ENCODE measurements around the gene EYA2. TPM values are rescaled to one million over a fixed set of nuclear protein-coding genes. Genes with fewer than 3 reads are reported as not detected.

The EYA2 gene
- total RNA-seq, 1 donor from 2014 or later: not detected

GRCh38 chr20:47099825-47100441, 205.3 kb downstream of the EYA2 start:
- Histone ChIP-seq H3K36me3 (ENCODE audit: control insufficient read depth, insufficient read depth, low read length) (no peaks in the 10 kb centered on the region), H3K4me3 (ENCODE audit: low read depth, low read length) (no peak overlapping the region), H3K27me3 (ENCODE audit: control insufficient read depth, insufficient read depth, low read length) (peaks cover 8% of the 10 kb centered on the region)
- no peak for DNase-seq (ENCODE audit: low read depth)
- no peak for TF ChIP-seq CTCF (IDR thresholded peaks at IDR 0.05; ENCODE audit: insufficient read depth, low read length, poor library complexity, severe bottlenecking)

GRCh38 chr20:47102629-47103028, 208.0 kb downstream of the EYA2 start:
- no peak for DNase-seq (ENCODE audit: low read depth)
- TF ChIP-seq CTCF (IDR thresholded peaks at IDR 0.05; ENCODE audit: insufficient read depth, low read length, poor library complexity, severe bottlenecking): no peak

GRCh38 chr20:47106786-47107185, 212.1 kb downstream of the EYA2 start:
- TF ChIP-seq CTCF (IDR thresholded peaks at IDR 0.05; ENCODE audit: insufficient read depth, low read length, poor library complexity, severe bottlenecking): no peak
- DNase-seq (ENCODE audit: low read depth): no peak
- H3K36me3 ChIP-seq (ENCODE audit: control insufficient read depth, insufficient read depth, low read length): no peaks in the 10 kb centered on the region
- no peaks in the 10 kb centered on the region for H3K27me3 ChIP-seq (ENCODE audit: control insufficient read depth, insufficient read depth, low read length)
- no peak overlapping the region for H3K4me3 ChIP-seq (ENCODE audit: low read depth, low read length)

More at GRCh38 chr20:47102629-47103028, 208.0 kb downstream of the EYA2 start:
- H3K27me3 ChIP-seq (ENCODE audit: control insufficient read depth, insufficient read depth, low read length): peaks cover 6% of the 10 kb centered on the region
- H3K36me3 ChIP-seq (ENCODE audit: control insufficient read depth, insufficient read depth, low read length): no peaks in the 10 kb centered on the region
- H3K4me3 ChIP-seq (ENCODE audit: low read depth, low read length): no peak overlapping the region

- Histone ChIP-seq H3K4me3 (ENCODE audit: low read depth, low read length) (no peak overlapping the region), H3K36me3 (ENCODE audit: control insufficient read depth, insufficient read depth, low read length) (no peaks in the 10 kb centered on the region), H3K27me3 (ENCODE audit: control insufficient read depth, insufficient read depth, low read length) (no peaks in the 10 kb centered on the region)
- no peak for TF ChIP-seq CTCF (IDR thresholded peaks at IDR 0.05; ENCODE audit: insufficient read depth, low read length, poor library complexity, severe bottlenecking)
- no peak for DNase-seq (ENCODE audit: low read depth)
Measured at GRCh38 chr20:47108994-47109393, 214.4 kb downstream of the EYA2 start.

GRCh38 chr20:47110819-47111218, 216.2 kb downstream of the EYA2 start:
- TF ChIP-seq CTCF (IDR thresholded peaks at IDR 0.05; ENCODE audit: insufficient read depth, low read length, poor library complexity, severe bottlenecking): no peak
- no peak overlapping the region for H3K4me3 ChIP-seq (ENCODE audit: low read depth, low read length)
- DNase-seq (ENCODE audit: low read depth): no peak
- H3K36me3 ChIP-seq (ENCODE audit: control insufficient read depth, insufficient read depth, low read length): no peaks in the 10 kb centered on the region
- H3K27me3 ChIP-seq (ENCODE audit: control insufficient read depth, insufficient read depth, low read length): no peaks in the 10 kb centered on the region

GRCh38 chr20:47111576-47111975, 216.9 kb downstream of the EYA2 start:
- no peaks in the 10 kb centered on the region for H3K36me3 ChIP-seq (ENCODE audit: control insufficient read depth, insufficient read depth, low read length)
- no peak for DNase-seq (ENCODE audit: low read depth)
- H3K27me3 ChIP-seq (ENCODE audit: control insufficient read depth, insufficient read depth, low read length): no peaks in the 10 kb centered on the region
- no peak overlapping the region for H3K4me3 ChIP-seq (ENCODE audit: low read depth, low read length)
- no peak for TF ChIP-seq CTCF (IDR thresholded peaks at IDR 0.05; ENCODE audit: insufficient read depth, low read length, poor library complexity, severe bottlenecking)

All from kidney epithelial cell (primary cell).